Liver (tissue), 9 donors: ENCODE data around the gene ACTC1. TPM values are rescaled to one million over a fixed set of nuclear protein-coding genes. Genes with fewer than 3 reads are reported as not detected.

Experiments used
- DNase-seq: peaks from one replicate; pipeline ENCODE4 v3.0.0-alpha.2; 2017; ENCODE audit warnings: low spot score
- H3K27ac ChIP-seq, 2 donors: one replicate each; pipeline ENCODE4 v1.7.0; 2013; ENCODE audit warnings: inconsistent platforms in 2 of 2, low read length in 2 of 2, control low read depth in 1 of 2, low read depth in 1 of 2, mild to moderate bottlenecking in 1 of 2
- H3K27me3 ChIP-seq, 4 donors: one replicate each; pipeline versions ENCODE4 v1.6.1 to v1.7.0; 2013; ENCODE audit warnings: low read length in 3 of 4, inconsistent platforms in 1 of 4, mild to moderate bottlenecking in 1 of 4, moderate library complexity in 1 of 4; ENCODE audit not compliant: control insufficient read depth in 4 of 4, insufficient read depth in 4 of 4
- H3K36me3 ChIP-seq, 4 donors: one replicate each; pipeline versions ENCODE4 v1.6.1 to v1.7.0; 2013; ENCODE audit warnings: low read length in 3 of 4, mild to moderate bottlenecking in 3 of 4, low read depth in 1 of 4, moderate library complexity in 1 of 4; ENCODE audit not compliant: control insufficient read depth in 4 of 4, insufficient read depth in 3 of 4
- H3K4me1 ChIP-seq, 4 donors: one replicate each; pipeline versions ENCODE4 v1.6.1 to v1.7.0; 2013; ENCODE audit warnings: low read length in 3 of 4, mild to moderate bottlenecking in 3 of 4, moderate library complexity in 1 of 4; ENCODE audit not compliant: control insufficient read depth in 4 of 4, insufficient read depth in 4 of 4
- H3K4me3 ChIP-seq, 3 donors: one replicate each; pipeline versions ENCODE4 v1.6.1 to v1.7.0; 2013; ENCODE audit warnings: low read length in 3 of 3, control low read depth in 1 of 3, low read depth in 1 of 3, mild to moderate bottlenecking in 1 of 3
- H3K9ac ChIP-seq, 2 donors: one replicate each; pipeline ENCODE4 v1.7.0; 2013; ENCODE audit warnings: low read length in 2 of 2, mild to moderate bottlenecking in 2 of 2, moderate library complexity in 2 of 2, control low read depth in 1 of 2, low read depth in 1 of 2
- H3K9me3 ChIP-seq, 4 donors: one replicate each; pipeline versions ENCODE4 v1.6.1 to v1.7.0; 2013; ENCODE audit warnings: low read length in 3 of 4; ENCODE audit not compliant: control insufficient read depth in 4 of 4
- ATF3 ChIP-seq: IDR thresholded peaks from 2 replicates; pipeline ENCODE4 v1.6.1; 2016; ENCODE audit warnings: antibody characterized with exemption
- CTCF ChIP-seq: fragments of 150-350 bp; IDR thresholded peaks from 2 replicates; pipeline ENCODE4 v1.5.1; 2017; ENCODE audit warnings: improper control_type of control experiment, low read depth, low read length; ENCODE audit not compliant: missing input control
- EGR1 ChIP-seq, 2 donors: IDR thresholded peaks; 2 replicates each; pipeline ENCODE4 v1.6.1; 2016 to 2018; ENCODE audit warnings: antibody characterized with exemption in 2 of 2, low read depth in 2 of 2
- FOXA1 ChIP-seq: IDR thresholded peaks from 2 replicates; pipeline ENCODE4 v1.6.1; 2016; ENCODE audit warnings: antibody characterized with exemption
- FOXA2 ChIP-seq: IDR thresholded peaks from 2 replicates; pipeline ENCODE4 v1.6.1; 2016; ENCODE audit warnings: antibody characterized with exemption
- GABPA ChIP-seq, 2 donors: IDR thresholded peaks in 1 of 2; conservative IDR thresholded peaks in 1 of 2; 2 replicates each; pipeline ENCODE4 v1.6.1; 2016; ENCODE audit warnings: antibody characterized with exemption in 2 of 2, mild to moderate bottlenecking in 1 of 2, moderate library complexity in 1 of 2
- HNF4A ChIP-seq, 2 donors: conservative IDR thresholded peaks; 2 replicates each; pipeline ENCODE4 v1.6.1; 2016; ENCODE audit warnings: antibody characterized with exemption in 2 of 2, mild to moderate bottlenecking in 2 of 2
- HNF4G ChIP-seq: IDR thresholded peaks from 2 replicates; pipeline ENCODE4 v1.6.1; 2016; ENCODE audit warnings: antibody characterized with exemption
- JUND ChIP-seq, 2 donors: IDR thresholded peaks; 2 replicates each; pipeline ENCODE4 v1.6.1; 2016; ENCODE audit warnings: antibody characterized with exemption in 2 of 2
- NR2F2 ChIP-seq: IDR thresholded peaks from 2 replicates; pipeline ENCODE4 v1.6.1; 2016; ENCODE audit warnings: antibody characterized with exemption
- RAD21 ChIP-seq, 2 donors: IDR thresholded peaks; 2 replicates each; pipeline ENCODE4 v1.6.1; 2016; ENCODE audit warnings: antibody characterized with exemption in 2 of 2, mild to moderate bottlenecking in 2 of 2
- RXRA ChIP-seq, 2 donors: IDR thresholded peaks; 2 replicates each; pipeline ENCODE4 v1.6.1; 2017 to 2018; ENCODE audit warnings: antibody characterized with exemption in 2 of 2, mild to moderate bottlenecking in 1 of 2
- SP1 ChIP-seq: IDR thresholded peaks from 2 replicates; pipeline ENCODE4 v1.6.1; 2018; ENCODE audit warnings: antibody characterized with exemption, mild to moderate bottlenecking
- TAF1 ChIP-seq: conservative IDR thresholded peaks from 2 replicates; pipeline ENCODE4 v1.6.1; 2016; ENCODE audit warnings: antibody characterized with exemption, mild to moderate bottlenecking
- YY1 ChIP-seq: IDR thresholded peaks from 2 replicates; pipeline ENCODE4 v1.6.1; 2016; ENCODE audit warnings: antibody characterized with exemption, mild to moderate bottlenecking
- WGBS: extraction: QIAGEN DNeasy Blood & Tissue Kit; methylation state at CpG from one replicate; pipeline ENCODE4 v1.1.7; 2013; 5-methylcytosine and 5-hydroxymethylcytosine counted together
- polyA plus RNA-seq, 2 donors: library from polyadenylated mRNA; stranded (reverse) in 1 of 2; unstranded in 1 of 2; fragments of 200-250 nt in 1 of 2; fragments of >200 nt in 1 of 2; fragmentation: Nextera tagmentation in 1 of 2; extraction: Ambion mirVana in 1 of 2; gene quantifications; one replicate each; pipeline versions ENCODE4 v1.2.1 to v1.2.3, GENCODE V29; 2013 to 2015
- total RNA-seq, 2 donors: library from RNA; depleted of rRNA; stranded (reverse); fragments of >200 nt; gene quantifications; one replicate each; pipeline ENCODE4 v1.2.3, GENCODE V29; 2014
- TF ChIP-seq, protein P1 (sequence below): IDR thresholded peaks from 2 replicates; pipeline ENCODE4 v1.6.1; 2016; ENCODE audit warnings: antibody characterized with exemption
- TF ChIP-seq, protein P2 (sequence below): IDR thresholded peaks from 2 replicates; pipeline ENCODE4 v1.6.1; 2016; ENCODE audit warnings: antibody characterized with exemption, mild to moderate bottlenecking
- TF ChIP-seq, protein P3 (sequence below): IDR thresholded peaks from 2 replicates; pipeline ENCODE4 v1.6.1; 2016; ENCODE audit warnings: antibody characterized with exemption
- donor health status: healthy.
- donor health status: healthy.
- donor health status: healthy.
- donor health status: healthy.
- donor health status: healthy.

ACTC1 gene
- total and polyA plus RNA-seq, 4 donors: 0.08 to 0.89 TPM; not detected in 2

DNA sequence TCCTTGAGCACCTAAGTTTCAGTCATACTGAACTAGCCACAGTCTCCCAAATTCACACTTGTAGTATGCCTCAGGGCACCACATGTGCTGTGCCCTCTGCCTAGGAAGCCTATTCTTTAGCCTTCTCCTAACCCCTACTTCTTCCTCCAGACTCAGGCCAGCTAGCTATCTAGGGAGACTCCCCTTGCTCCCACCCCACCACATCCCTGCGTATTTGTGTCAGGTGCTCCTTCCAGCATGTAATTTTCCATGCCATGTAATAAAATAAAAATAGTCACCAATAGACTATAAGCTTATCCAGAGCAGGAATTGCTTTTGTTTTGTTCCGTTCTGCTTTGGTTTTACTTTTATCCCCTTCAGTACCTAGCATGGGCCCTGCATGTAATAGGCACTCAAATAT lies 25.6 kb downstream of the ACTC1 start:
- no peak for DNase-seq
- Histone ChIP-seq H3K9me3 (no peaks in the 10 kb centered on the region), H3K27ac (no peak overlapping the region), H3K4me3 (no peak overlapping the region), H3K9ac (no peak overlapping the region), H3K4me1 (no peaks in the 10 kb centered on the region), H3K36me3 (no peaks in the 10 kb centered on the region), H3K27me3 (no peaks in the 10 kb centered on the region)
- TF ChIP-seq FOXA2: no peak
- TF ChIP-seq RAD21 (IDR thresholded peaks at IDR 0.05): no peak
- TF ChIP-seq, protein P1, sequence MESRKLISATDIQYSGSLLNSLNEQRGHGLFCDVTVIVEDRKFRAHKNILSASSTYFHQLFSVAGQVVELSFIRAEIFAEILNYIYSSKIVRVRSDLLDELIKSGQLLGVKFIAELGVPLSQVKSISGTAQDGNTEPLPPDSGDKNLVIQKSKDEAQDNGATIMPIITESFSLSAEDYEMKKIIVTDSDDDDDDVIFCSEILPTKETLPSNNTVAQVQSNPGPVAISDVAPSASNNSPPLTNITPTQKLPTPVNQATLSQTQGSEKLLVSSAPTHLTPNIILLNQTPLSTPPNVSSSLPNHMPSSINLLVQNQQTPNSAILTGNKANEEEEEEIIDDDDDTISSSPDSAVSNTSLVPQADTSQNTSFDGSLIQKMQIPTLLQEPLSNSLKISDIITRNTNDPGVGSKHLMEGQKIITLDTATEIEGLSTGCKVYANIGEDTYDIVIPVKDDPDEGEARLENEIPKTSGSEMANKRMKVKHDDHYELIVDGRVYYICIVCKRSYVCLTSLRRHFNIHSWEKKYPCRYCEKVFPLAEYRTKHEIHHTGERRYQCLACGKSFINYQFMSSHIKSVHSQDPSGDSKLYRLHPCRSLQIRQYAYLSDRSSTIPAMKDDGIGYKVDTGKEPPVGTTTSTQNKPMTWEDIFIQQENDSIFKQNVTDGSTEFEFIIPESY: no peak
- WGBS: 90% methylated on average over 2 of the region's 2 CpGs

- DNase-seq: no peak
- TF ChIP-seq TAF1: no peak
- TF ChIP-seq, protein P2, sequence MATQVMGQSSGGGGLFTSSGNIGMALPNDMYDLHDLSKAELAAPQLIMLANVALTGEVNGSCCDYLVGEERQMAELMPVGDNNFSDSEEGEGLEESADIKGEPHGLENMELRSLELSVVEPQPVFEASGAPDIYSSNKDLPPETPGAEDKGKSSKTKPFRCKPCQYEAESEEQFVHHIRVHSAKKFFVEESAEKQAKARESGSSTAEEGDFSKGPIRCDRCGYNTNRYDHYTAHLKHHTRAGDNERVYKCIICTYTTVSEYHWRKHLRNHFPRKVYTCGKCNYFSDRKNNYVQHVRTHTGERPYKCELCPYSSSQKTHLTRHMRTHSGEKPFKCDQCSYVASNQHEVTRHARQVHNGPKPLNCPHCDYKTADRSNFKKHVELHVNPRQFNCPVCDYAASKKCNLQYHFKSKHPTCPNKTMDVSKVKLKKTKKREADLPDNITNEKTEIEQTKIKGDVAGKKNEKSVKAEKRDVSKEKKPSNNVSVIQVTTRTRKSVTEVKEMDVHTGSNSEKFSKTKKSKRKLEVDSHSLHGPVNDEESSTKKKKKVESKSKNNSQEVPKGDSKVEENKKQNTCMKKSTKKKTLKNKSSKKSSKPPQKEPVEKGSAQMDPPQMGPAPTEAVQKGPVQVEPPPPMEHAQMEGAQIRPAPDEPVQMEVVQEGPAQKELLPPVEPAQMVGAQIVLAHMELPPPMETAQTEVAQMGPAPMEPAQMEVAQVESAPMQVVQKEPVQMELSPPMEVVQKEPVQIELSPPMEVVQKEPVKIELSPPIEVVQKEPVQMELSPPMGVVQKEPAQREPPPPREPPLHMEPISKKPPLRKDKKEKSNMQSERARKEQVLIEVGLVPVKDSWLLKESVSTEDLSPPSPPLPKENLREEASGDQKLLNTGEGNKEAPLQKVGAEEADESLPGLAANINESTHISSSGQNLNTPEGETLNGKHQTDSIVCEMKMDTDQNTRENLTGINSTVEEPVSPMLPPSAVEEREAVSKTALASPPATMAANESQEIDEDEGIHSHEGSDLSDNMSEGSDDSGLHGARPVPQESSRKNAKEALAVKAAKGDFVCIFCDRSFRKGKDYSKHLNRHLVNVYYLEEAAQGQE: no peak
- TF ChIP-seq NR2F2: no peak
- no peak for TF ChIP-seq SP1
- no peak for TF ChIP-seq RAD21 (IDR thresholded peaks at IDR 0.05)
- no peak for TF ChIP-seq ATF3
- TF ChIP-seq CTCF: no peak
- TF ChIP-seq HNF4A (conservative IDR thresholded peaks at IDR 0.05): no peak
- TF ChIP-seq YY1: no peak
- TF ChIP-seq GABPA (IDR thresholded peaks at IDR 0.05 in 1 of 2, conservative IDR thresholded peaks at IDR 0.05 in 1 of 2): no peak
- no peak for TF ChIP-seq RXRA (IDR thresholded peaks at IDR 0.05)
- no peak for TF ChIP-seq HNF4G
- TF ChIP-seq, protein P1: no peak
- TF ChIP-seq, protein P3, sequence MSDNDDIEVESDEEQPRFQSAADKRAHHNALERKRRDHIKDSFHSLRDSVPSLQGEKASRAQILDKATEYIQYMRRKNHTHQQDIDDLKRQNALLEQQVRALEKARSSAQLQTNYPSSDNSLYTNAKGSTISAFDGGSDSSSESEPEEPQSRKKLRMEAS: no peak
- no peak for TF ChIP-seq FOXA2
- no peak for TF ChIP-seq FOXA1
- no peak for TF ChIP-seq JUND (IDR thresholded peaks at IDR 0.05)
- TF ChIP-seq EGR1 (IDR thresholded peaks at IDR 0.05; ENCODE audit: low read depth in 2 of 2): no peak
- Histone ChIP-seq H3K4me1 (no peaks in the 10 kb centered on the region), H3K9ac (no peak overlapping the region), H3K4me3 (no peak overlapping the region), H3K9me3 (no peaks in the 10 kb centered on the region), H3K27ac (no peak overlapping the region), H3K27me3 (no peaks in the 10 kb centered on the region), H3K36me3 (no peaks in the 10 kb centered on the region)
These were observed 26.8 kb downstream of the ACTC1 start for GRCh38 chr15:34768530-34768929.
